Measurements from ENCODE around the gene KCNG1. TPM values are rescaled to one million over a fixed set of nuclear protein-coding genes. Genes with fewer than 3 reads are reported as not detected.
"Not testable (repeated sequence)": the region's sequence is repeated elsewhere in the genome, so short reads cannot be mapped to it uniquely, and the experiment has no call there.

KCNG1 gene
- 2.4 and 4.5 TPM in 2 replicates for total RNA-seq (2014; rRNA removed; shearing (Covaris generic))

GRCh38 chr20:51022803-51023616 lies at the start of gene KCNG1:
Gene KCNG1 (minus strand): TSS chr20:51023107. CDS start chr20:51010338, 12,769 bp downstream.
- DNase-seq (ENCODE audit: low read depth): peak; percentile 70

- DNase-seq (ENCODE audit: low read depth): no peak
Measured at GRCh38 chr20:51070621-51071020, 47.7 kb upstream of the KCNG1 start.

DNA sequence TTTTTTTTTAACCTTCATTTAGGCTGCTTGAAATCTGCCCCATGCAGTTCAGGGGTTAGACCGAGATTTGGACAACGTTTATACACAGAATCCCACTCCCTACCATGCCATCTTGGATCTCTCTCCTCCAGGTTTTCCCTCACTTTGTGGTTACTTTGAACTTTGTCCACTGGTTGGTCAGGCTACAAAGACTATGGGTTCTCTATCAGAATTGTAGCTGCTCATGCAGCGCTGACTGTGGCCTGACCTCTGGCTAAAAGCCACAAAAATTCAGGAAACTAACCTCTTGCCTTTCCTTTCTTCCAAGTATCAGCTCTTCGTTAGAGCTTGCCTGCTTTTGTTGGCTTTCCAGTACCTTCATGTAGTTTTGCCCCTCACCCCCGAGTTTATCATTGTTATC lies 44.9 kb upstream of the KCNG1 start:
- peak; percentile 48 for DNase-seq (ENCODE audit: low read depth)

DNA sequence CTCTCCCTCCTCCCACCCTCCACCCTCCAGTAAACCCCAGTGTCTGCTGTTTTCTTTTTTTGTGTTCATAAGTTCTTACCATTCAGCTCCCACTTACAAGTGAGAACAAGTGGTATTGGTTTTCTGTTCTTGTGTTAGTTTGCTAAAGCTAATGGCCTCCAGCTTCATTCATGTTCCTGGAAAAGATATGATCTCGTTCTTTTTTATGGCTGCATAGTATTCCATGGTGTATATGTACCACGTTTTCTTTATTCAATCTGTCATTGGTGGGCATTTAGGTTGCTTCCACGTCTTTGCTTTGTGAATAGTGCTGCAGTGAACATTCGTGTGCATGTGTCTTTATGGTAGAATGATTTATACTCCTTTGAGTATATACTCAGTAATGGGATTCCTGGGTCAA lies 42.7 kb upstream of the KCNG1 start:
- no peak for DNase-seq (ENCODE audit: low read depth)

GRCh38 chr20:51064137-51064536 lies 41.2 kb upstream of the KCNG1 start:
- no peak for DNase-seq (ENCODE audit: low read depth)

DNA sequence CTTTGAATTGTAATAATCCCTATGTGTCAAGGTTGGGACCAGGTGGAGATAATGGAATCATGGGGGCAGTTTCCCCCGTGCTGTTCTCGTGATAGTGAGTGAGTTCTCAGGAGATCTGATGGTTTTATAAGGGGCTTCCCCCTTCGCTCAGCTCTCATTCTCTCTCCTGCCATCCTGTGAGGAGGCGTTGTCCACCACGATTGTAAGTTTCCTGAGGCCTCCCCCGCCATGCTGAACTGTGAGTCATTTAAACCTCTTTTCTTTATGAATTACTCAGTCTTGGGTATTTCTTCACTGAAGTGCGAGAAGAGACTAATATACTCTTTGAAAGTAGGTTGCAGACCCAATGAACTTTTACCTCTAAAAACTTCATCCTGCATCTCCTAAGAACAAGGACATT lies 39.2 kb upstream of the KCNG1 start:
- no peak for DNase-seq (ENCODE audit: low read depth)

DNA sequence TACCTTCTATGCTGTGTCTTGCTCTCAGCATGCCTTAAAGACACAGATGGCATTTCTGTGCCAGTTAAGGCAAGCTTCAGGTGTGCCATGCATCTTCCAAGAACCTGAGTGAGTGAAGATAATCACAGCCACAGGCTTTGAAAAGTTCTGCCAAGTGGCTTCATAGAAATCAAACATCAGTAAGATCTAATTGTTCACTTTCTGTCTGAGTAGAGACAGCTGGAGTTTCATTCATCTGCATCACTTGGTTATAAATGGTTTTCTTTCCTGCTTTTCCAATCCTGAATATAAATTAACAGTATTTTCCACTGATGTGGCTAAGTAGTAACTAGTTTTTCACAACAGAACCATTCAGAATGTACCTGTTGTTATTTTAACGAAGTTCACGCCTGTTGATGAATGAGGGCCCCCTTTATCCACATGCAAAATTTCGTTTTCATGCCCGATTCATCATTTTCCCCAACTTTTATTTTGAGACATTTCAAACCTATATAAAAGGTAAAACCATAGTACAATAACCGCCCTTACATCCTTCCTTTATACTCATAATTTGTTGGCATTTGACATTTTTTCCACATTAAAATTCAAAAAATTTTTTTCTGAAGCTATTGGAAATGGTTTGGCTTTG lies 38.6 kb upstream of the KCNG1 start:
- DNase-seq (ENCODE audit: low read depth): no peak

DNA sequence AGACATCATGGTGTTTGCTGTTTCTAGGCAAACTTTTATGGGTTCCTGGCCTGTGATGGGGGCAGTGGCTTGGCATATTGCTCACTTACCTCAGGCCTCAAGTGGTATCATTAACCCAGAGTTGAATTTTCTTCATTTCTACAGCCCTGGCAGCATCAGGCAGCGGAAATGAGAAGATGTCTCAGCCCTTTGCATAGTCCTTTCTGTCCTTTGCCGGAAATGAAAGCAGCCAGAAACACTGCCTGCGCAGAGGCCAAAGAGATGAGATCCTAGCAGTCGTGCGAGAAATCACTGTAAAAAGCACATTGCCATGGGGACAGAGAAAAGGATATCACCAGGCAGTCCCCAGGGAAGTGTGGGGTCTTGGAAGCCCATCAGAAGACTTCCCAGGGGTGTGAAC lies 37.4 kb upstream of the KCNG1 start:
- no peak for DNase-seq (ENCODE audit: low read depth)

DNA sequence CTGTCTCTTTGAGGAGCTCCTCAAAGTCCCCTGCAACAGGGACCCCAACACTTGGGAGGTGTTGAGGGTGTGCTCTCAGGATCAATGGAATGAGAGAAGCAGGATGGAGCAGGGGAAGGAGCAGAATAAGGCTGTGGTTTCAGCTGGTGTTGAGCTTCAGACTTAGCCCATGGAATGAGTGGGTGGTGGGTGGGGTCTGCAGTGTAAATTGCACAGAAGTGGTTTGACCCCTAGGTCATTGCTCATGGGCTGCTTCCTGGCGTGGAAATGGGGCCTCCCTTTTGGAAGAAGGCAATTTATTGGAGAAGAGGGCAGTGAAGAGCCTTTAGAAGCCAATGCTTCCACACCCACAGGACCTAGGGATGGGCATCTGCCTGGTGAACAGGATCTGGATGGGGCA lies 37.0 kb upstream of the KCNG1 start:
- no peak for DNase-seq (ENCODE audit: low read depth)

DNA sequence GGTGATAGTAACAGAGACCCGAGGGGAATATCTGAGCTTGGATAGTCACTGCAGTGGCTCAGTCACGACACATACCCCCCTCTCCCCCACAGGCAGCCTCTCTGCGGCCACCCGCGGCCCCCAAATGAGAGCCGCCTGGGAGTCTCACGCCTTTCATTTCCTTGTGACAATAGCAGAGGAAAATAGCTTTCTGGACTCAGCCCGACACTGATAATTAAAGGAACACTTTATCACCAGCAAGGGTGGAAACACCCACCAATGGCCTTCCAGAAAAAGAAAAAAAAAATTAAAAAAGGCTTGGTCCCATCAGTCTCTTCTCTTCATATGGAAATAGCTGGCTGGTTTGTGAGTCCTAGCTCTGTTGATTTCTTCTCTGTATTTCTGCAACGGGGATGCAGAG lies 35.1 kb upstream of the KCNG1 start:
- no peak for DNase-seq (ENCODE audit: low read depth)

GRCh38 chr20:51054233-51054632 lies 31.3 kb upstream of the KCNG1 start:
- no peak for DNase-seq (ENCODE audit: low read depth)

GRCh38 chr20:51050531-51051075 lies 27.7 kb upstream of the KCNG1 start:
- no peak for DNase-seq (ENCODE audit: low read depth)

DNA sequence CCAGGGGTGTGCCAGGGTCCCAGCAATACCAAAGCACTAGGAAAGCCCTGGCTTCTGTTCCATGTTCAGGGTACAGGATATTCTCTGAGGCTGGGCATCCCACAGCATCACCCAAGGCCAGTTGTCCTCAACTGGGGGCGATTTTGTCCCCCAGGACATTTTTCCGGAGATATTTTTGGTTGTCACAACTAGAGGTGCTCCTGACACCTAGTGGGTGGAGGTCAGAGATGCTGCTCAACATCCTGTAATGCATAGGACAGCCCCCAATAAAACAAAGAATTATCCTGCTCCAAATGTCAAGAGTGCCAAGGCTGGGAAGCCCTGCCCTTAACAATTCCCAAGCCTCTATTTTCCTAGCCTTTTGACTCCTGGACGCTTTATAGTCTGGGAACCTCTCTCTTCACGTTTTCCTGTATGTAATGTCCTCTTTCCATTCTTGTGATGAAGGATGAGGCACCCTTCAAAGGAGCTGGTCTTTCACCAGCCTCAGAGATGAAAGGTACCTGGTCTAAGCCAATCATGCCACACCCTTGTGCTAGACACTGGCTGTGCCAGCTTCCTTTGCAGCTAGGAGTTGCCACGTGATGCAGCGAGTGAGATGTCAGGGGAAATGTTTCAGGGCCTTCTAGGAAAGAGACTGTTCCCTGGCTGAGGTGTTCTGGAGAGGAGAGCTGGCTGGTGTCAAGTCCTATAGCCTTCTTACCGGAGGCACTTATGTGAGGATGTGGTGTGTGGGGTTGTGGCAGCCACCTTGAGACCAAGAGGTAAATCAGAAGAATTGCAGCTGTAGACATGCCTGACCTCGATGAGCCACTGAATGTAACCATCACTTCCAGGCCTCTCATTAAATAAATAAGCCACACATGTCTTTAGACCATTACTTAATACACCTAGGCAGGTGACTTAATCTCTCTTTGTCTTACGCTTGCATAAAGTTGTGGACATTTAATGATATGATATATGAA lies 23.4 kb upstream of the KCNG1 start:
- no peak for DNase-seq (ENCODE audit: low read depth)

DNA sequence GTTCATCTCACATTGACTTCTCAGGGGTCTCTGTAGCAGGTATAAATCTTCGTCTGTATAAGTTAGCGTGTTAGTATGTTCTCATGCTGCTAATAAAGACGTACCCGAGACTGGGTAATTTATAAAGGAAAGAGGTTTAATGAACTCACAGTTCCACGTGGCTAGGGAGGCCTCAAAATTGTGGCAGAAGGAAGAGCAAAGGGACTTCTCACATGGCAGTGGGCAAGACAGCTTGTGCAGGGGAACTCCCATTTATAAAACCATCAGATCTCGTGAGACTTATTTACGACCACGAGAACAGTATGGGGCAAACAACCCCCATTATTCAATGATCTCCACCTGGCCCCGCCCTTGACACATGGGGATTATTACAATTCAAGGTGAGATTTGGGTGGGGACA lies 22.6 kb upstream of the KCNG1 start:
- not testable (repeated sequence) for DNase-seq (ENCODE audit: low read depth)

GRCh38 chr20:51044796-51045195 lies 21.9 kb upstream of the KCNG1 start:
- DNase-seq (ENCODE audit: low read depth): no peak

- DNase-seq (ENCODE audit: low read depth): peak; percentile 52
Measured at GRCh38 chr20:51043811-51044210, 20.9 kb upstream of the KCNG1 start.

GRCh38 chr20:51042657-51043247 lies 19.8 kb upstream of the KCNG1 start:
- no peak for DNase-seq (ENCODE audit: low read depth)

GRCh38 chr20:51042064-51042463 lies 19.2 kb upstream of the KCNG1 start:
- no peak for DNase-seq (ENCODE audit: low read depth)

DNA sequence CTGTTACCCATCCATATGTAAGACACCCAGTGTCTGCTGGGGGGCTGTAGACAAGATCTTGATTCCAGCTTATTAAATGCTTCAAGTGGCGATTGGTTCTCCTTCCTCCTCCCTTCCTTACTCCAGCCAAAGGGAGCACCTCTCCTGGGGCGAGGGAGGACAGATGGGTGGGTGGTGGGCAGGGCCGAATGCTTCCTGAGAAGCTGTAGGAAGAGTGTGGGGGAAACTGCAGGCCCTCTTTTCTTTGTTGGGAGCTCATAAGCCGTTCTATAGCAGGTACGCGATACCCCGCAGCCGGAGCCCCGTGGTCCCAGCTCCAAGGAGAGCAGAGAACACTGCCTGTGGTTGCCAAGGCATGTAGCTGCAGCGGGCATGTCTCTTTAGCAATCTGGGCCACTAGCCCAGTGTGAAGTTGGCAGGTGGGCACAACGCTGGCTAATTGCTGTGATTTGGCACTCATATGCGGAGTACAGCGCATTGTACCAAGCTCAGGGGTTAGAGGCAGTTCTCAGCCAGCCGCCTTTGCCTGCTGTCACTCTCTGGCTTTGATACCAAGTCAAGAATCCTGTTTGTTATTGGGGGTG lies 14.7 kb upstream of the KCNG1 start:
- DNase-seq (ENCODE audit: low read depth): no peak

- peak; percentile 38 for DNase-seq (ENCODE audit: low read depth)
Measured at GRCh38 chr20:51036827-51037531, 14.1 kb upstream of the KCNG1 start.
